Measurements from ENCODE around the gene STOM.

The STOM gene

GRCh38 chr9:121344184-121344583, 25.9 kb downstream of the STOM start:
- peak; percentile 36 for DNase-seq

- DNase-seq = no peak
Measured at GRCh38 chr9:121340676-121341392, 29.2 kb downstream of the STOM start.

- no peak for DNase-seq
Measured at GRCh38 chr9:121339437-121339836, 30.6 kb downstream of the STOM start.

- no peak for DNase-seq
Measured at GRCh38 chr9:121336665-121337064, 33.4 kb downstream of the STOM start.

- DNase-seq = no peak
Measured at GRCh38 chr9:121333950-121334773, 35.9 kb downstream of the STOM start.

- DNase-seq = no peak
Measured at GRCh38 chr9:121331992-121332685, 37.9 kb downstream of the STOM start.

GRCh38 chr9:121331549-121331948, 38.5 kb downstream of the STOM start:
- no peak for DNase-seq

- DNase-seq = no peak
Measured at GRCh38 chr9:121328876-121329681, 41.0 kb downstream of the STOM start.

GRCh38 chr9:121328476-121328875, 41.6 kb downstream of the STOM start:
- DNase-seq = no peak

GRCh38 chr9:121326901-121327613, 43.0 kb downstream of the STOM start:
- no peak for DNase-seq

- DNase-seq = no peak
Measured at GRCh38 chr9:121326130-121326838, 43.8 kb downstream of the STOM start.

- no peak for DNase-seq
Measured at GRCh38 chr9:121325387-121325786, 44.7 kb downstream of the STOM start.

- no peak for DNase-seq
Measured at GRCh38 chr9:121324755-121325154, 45.3 kb downstream of the STOM start.

GRCh38 chr9:121324316-121324715, 45.7 kb downstream of the STOM start:
- DNase-seq = no peak

- no peak for DNase-seq
Measured at GRCh38 chr9:121323449-121324151, 46.5 kb downstream of the STOM start.

- DNase-seq = no peak
Measured at GRCh38 chr9:121322737-121323448, 47.2 kb downstream of the STOM start.

GRCh38 chr9:121322037-121322736, 47.9 kb downstream of the STOM start:
- no peak for DNase-seq

- no peak for DNase-seq
Measured at GRCh38 chr9:121321016-121321503, 49.0 kb downstream of the STOM start.

- DNase-seq = no peak
Measured at GRCh38 chr9:121319383-121319780, 50.7 kb downstream of the STOM start.

All from NCI-H345 (cell line).